Neural progenitor cell (in vitro differentiated cells): ENCODE data around the gene XPNPEP2.

Experiments
- CTCF ChIP-seq: fragments of 200-600 bp; sonication (generic); IDR thresholded peaks from 2 replicates; pipeline ENCODE4 v1.5.1; 2017; ENCODE audit warnings: antibody characterized with exemption, mild to moderate bottlenecking
- EZH2 ChIP-seq: fragments of 200-600 bp; sonication (generic); IDR thresholded peaks from 2 replicates; pipeline ENCODE4 v1.6.1; 2017; ENCODE audit warnings: antibody characterized with exemption, mild to moderate bottlenecking, moderate library complexity
- EZH2phosphoT487 ChIP-seq: fragments of 200-600 bp; sonication (generic); IDR thresholded peaks from 2 replicates; pipeline ENCODE4 v1.6.1; 2017; ENCODE audit warnings: antibody characterized with exemption

- TF ChIP-seq CTCF (no peak), EZH2phosphoT487 (no peak), EZH2 (no peak)
These were observed 9.5 kb downstream of the XPNPEP2 start for GRCh38 chrX:129748305-129748704.
